Measurements from ENCODE around the gene RNF4.
"Not testable (repeated sequence)": the region's sequence is repeated elsewhere in the genome, so short reads cannot be mapped to it uniquely, and the experiment has no call there.

- not testable (repeated sequence) for TF ChIP-seq CTCF (conservative IDR thresholded peaks at IDR 0.05; ENCODE audit: low read length); EZH2phosphoT487 (IDR thresholded peaks at IDR 0.05; ENCODE audit: borderline replicate concordance, low read depth, low read length)
These were observed 38.8 kb upstream of the RNF4 start for GRCh38 chr4:2429945-2430757.

Data from OCI-LY7 (cell line).